Stromal cell of bone marrow (primary cell): ENCODE data around the gene OVCA2.
"Not testable (repeated sequence)": the region's sequence is repeated elsewhere in the genome, so short reads cannot be mapped to it uniquely, and the experiment has no call there.

Source experiments
- DNase-seq: peaks from one replicate; pipeline ENCODE4 v3.0.0-alpha.2; 2012; ENCODE audit warnings: low read depth

OVCA2 gene

DNA sequence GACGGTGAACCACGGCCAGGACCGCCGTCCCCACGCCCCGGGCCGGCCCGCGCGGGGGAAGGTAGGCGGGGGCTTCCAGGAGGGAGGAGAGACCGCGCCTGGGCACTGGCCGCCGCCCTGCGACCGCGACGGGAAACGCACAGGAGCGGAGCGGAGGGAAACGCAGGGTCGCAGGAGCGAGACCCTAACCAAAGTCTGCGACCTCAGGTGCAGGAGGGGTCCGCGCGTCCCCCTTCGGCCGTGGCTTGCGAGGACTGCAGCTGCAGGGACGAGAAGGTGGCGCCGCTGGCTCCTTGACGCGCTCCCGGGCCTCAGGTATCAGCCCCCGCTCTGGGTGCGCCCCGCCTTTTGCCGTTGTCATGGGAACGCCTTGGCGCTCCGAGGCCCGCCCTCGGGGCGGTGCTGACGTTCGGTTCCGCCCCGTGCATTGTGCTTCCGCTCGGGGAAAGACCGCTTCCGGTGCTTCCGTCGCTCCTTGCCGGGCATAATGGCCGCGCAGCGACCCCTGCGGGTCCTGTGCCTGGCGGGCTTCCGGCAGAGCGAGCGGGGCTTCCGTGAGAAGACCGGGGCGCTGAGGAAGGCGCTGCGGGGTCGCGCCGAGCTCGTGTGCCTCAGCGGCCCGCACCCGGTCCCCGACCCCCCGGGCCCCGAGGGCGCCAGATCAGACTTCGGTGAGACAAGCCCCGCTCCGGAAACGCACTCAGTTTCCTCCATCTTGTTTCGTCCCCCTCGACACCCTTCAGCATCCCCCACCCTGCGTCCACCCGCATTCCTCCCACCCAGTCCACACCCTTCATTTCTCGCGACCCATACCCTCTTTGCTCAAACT is at the start of gene OVCA2:
Gene OVCA2 (plus strand): TSS at position 462 of the 829 bp plus-strand sequence. CDS start 26 bp downstream, at position 488.
- peak; percentile 84 for DNase-seq

- no peak for DNase-seq
Observed at GRCh38 chr17:1992541-1992940, 49.3 kb upstream of the OVCA2 start.

DNA sequence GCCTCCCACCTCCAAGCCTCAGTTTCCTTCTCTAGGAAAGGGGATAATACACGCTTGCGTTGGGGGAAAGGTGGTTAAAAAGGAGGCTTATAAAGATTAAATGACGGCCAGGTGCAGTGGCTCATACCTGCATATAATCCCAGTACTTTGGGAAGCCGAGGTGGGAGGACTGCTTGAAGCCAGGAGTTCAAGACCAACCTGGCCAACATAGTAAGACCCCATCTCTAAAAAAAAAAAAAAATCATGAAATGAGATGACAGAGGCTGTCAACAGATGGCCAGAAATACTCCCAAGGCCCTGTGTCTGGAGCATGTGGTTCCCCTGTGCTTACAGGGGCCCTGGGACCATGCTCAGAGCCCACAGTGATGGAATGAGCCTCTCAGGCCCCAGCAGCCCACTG is 47.1 kb upstream of the OVCA2 start:
- DNase-seq = no peak

DNA sequence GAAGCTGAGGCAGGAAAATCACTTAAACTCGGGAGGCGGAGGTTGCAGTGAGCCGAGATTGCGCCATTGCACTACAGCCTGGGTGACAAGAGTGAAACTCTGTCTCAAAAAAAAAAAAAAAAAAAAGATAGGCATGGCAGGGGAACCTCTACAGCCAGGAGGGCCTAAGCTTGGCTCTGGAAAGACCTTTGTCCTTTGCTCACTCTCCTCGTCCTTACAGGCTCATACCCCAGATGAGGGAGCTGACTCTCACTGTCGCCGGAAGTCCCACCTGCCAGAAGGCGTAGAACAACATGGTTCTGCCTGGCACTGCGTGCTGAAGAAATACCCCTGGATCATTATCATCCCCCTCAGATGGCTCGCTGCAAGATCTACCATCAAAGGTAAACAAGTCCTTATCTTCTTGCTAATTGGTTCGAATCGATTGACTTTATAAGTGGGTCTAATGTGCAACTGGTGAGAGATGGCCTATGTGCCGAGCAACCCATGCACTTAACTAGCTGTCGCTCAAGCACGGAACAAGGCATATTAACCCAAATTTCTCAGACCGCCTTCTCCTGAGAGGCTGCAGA is 46.4 kb upstream of the OVCA2 start:
- no peak for DNase-seq

DNA sequence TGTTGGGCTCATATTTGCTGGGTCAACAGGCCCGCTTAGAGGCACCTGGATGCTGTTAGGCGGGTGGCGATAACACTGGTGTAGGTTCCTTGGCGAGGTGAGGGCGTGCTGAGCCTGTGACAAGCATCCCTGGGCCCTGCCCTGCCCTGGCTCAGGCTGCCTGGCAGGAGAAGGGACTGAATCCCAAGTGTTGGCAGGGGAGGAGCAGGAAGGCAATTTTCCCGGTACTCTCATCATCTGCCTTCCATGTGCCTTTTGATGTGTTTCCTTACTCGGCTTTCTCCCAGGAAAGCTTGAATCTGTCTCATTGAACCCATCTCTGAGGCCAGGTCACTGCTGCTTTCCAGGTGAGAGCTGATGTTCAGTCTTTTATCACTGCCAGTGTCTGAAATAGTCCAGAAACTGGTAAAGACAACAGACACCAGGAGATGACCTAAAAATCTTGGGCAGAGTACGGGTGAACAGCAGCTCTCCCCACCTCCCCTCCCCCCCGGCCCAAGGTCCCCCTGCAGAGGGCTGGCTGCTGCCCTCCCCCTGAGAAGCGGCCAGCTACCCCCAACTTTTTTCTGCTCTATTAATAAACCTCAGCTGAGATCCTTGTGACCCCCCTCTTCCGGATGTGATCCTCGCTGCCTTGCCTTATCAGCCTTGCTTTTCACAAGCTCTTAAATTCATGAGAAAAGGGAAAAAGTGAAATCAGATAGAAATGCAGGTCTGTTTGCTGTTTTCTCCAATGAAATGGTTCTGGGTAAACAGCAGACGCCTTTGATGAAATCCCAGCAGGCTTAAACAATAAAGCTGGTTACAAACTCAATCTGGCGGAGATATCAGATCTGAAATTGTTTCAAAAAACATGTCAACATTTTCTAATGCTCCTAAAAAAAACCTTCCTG is 45.7 kb upstream of the OVCA2 start:
- no peak for DNase-seq

DNA sequence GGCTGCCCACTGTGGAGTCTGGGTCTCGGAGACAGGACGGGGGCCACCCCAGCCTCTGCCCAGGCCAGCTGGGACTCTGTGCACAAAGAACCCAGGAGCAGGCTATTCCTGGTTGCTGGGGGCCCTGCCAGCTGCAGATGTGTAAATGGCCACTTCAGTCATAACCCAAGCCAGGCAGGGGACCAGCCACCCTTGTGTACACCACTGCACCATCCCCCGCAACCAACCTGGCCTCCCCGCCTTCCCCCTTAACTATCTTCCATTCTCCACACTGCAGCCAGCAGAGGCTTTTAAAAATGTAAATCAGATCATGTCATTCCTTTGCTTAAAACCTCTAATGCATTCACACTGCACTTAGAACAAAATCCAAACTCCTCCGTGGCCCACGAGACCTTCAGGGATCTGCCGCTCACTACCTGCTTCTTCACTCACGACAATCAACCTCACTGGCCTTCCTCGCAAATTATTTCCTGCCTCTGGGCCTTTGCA is 45.0 kb upstream of the OVCA2 start:
- no peak for DNase-seq

DNA sequence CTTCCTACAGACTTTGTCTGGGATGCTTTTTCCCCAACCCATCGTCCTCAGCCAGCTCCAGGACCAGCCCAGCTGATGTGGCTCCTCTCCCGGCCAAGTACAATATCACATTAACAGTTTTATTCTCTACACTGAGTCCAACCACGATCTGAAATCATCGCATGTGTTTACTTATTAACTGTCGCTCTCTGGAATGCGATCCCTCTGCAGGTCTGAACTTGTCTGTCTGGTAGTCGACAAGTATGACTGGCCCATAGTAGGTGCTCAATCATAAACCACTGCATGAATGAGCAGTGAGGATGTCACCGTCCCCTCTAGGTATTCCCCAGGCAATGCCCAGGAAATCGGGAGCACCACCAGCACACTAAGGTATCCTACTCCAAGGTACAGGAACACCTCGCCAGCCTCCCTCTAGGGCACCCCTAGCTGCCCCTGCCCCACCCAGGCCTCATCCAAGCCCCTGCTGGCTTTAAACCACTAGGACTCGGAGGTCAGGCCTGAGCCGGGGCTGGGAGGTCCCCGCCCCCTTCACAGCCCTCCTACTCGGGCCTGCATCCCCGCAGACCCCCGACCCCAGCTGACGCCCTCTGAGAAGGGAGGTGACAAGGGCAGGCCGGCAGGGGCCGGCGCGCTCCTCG is 44.4 kb upstream of the OVCA2 start:
- DNase-seq = no peak

DNA sequence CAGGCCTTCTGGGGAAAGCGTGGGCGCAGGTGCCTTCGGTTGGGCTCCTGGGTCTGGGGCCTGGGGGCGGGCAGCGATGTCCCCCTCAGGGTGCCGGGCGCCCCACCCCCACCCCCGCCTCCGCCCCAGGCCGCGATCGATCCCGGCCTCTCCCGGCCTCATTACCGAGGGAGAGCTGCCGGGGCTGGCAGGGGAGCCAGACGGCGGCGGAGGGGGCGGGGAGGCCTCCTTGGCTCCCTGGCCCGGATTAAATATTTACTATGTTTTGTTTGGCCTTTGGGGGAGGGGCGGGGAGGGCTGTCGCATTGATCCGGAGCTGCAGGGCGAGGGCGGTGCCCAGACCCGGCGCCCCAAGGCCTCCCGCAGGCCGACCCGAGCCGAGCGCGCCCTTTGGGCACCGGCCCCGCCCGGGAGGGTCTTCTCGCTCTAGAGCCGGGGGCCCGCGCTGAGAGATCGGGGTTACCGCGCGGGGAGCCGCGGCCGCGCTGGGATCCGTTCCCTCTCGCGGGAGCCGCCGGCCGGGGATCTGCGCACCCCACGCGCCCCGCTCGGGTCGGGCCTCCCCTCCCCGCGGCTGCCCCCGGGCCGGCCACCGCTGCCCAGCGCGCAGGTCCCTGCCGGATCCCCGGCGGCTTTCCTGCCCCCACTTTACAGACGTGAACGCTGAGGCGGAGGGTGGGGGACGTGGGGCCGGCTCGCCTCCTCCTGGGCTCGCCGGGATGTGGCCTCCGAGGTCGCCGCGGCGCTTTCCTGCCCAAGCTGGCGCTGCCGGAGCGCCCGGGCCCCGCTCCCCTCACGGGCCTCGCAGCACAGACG is 43.7 kb upstream of the OVCA2 start:
- no peak for DNase-seq

DNA sequence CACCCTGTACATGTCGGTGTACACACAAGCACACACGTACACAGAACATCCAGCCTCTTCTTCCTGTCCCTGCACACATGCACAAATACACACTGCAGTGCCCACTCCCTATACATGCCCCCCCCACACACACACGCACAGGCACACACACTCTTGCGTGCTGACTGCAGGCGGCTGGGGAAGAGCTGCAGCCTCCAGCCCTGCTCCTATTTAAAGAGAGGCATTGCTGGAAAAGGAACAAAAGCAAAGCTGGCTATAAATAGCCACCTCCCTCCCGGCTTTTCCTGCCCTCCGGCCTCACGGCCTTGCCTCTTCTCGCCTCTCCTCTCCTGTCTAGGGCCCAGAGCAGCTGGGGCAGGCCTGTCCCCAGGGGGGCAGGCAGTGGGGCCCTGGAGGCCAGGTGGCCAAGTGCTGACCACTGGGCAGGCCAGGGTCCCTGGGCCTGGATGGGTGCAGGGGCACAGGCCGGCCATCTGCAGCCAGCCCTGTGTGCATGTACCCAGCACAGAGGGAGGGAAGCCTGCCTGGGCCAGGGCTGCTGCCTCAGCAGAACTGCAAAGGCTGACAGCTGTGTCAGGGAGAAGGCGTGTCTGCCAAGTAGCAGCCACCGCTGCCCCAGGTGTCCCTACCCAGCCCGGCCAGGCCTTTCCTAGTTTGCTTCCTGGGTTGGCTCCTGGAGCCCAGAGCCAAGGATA is 42.1 kb upstream of the OVCA2 start:
- no peak for DNase-seq

DNA sequence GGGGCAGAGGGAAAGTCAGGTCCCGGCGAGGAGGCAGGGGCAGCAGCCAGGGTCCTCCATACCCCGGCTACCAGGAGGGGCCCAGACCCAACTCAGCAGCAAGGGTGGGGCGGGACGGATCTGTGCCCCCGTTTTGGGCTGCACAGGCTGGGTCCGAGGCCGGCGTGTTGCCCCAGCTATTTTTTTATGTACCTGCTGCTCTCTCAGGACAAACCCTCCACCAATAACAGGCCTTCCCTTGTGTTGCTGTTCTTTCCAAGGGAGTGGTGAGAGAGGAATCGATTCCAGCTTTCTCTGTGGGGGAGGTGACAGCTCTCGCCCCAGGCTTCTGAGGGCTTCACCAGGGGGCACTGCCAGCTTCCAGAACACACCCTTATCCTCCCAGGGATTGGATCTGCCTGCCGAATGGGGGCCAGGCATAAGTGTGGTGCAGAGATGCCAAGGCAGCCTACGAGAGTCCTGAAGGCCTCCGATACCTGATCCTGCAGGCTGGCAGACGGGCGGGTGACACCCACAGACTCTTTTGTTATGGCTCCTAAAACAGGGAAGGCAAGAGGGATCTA is 39.0 kb upstream of the OVCA2 start:
- no peak for DNase-seq

- no peak for DNase-seq
Observed at GRCh38 chr17:2003525-2003924, 38.3 kb upstream of the OVCA2 start.

DNA sequence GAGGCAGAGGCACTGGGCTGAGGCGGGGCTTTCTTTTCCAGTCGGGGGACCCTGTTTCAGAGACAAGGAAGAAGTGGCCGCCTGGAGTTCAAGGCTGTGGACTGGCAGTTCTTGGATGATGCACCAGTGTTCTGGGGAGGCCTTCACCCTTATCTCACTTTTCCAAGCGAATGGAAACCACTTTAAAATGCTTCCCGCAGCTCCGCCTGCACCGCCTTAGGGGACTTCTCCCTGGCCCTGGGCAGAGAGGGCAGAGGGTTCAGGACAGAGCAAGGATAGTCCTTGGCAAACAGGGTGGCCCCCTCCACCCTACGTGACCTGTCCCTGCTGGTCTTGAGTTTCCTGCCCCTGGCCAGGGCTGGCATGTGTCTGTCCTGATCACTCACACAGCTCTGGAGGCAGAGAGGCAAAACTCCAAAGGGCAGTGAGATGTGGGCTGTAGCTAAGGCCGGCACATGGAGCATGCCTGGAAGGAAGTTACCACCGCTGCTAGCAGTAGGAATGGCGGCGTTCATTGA is 37.3 kb upstream of the OVCA2 start:
- DNase-seq = no peak

DNA sequence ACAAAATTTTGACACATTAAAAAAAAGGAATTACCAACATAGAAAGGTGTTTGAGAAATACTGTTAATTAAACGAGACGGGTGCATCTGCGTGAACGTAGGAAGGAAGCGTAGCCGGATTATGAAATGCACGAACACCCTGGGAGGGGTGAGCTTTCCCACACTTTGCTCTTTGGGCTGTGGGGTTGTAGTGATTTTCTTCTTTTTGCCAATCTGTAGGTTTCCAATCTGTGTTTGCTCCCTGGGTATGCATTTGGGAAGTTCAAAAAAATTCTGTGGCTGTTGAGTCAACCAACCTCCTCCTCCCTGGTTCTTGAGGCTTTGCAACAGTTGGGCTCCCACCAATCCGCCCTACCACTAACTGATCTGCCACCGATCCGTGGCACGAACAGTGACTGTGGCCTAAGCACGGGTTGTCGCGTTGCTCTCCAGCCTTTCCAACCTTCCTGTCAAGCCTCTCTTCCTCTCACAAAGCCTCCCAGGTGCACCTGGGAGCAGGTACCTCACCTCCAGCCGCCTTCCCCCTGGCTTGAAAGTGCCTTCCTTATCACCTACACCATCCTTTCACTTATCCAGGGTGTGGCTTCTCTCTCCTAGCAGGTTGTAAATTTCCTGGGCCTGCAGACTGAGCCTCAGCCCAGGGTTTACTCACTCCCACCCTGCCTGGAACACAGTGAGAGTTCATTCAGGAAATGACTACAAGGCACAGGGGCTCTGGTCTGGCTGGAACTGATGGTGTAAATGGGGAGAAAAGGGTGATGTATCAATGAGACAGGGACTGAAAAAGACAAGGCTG is 33.3 kb upstream of the OVCA2 start:
- DNase-seq = no peak

GRCh38 chr17:2009737-2010136 is 32.1 kb upstream of the OVCA2 start:
- no peak for DNase-seq

DNA sequence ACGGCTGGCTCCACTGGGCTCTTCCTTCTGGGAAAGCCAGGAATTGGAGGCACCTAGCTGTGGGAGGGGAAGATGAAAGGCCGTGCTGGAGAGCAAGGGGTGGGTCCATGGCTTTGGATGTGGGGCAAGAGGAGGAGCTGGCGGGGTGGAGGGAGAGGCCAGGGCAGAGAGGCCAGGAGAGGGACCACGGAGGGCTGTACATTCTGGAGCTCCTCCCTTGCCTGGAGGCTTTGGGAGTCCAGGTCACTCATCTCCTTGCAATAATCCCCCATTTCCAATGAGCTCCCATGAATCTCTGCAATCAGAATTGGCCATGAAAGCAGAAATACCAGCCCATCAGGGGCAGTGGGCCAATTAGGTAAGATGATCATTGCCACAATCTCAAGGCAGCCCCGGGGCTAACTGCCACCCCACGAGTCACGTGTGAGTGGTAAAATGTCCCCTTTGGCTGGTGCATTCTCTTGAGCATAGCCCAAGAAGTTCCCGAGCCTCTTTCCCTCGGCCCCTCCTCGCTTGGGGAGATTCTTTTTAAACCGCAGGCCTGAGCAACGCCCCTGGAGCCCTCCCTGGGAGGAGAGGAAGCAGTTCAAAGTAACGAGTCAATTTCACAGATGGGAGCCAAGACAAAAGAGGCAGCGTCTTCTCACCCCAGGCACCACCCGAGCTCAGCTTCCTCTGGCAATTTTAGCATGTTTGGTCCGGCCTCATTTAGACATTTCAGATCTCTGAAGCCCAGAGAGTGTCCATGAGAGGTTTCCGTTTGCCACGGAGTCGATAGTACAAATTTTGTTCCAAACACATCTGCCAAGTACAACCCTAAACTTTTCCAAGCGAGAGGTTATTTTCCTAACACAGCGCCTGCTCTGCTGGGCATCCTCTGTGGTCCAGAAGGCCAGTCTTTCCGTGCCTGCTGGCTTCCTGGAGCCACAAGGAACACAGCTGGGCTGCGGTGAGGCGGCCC is 30.1 kb upstream of the OVCA2 start:
- peak; percentile 76 for DNase-seq

GRCh38 chr17:2012499-2012898 is 29.3 kb upstream of the OVCA2 start:
- no peak for DNase-seq

GRCh38 chr17:2013220-2013993 is 28.4 kb upstream of the OVCA2 start:
- not testable (repeated sequence) for DNase-seq
